HepG2 (cell line): ENCODE data around the gene FGF2. TPM values are rescaled to one million over a fixed set of nuclear protein-coding genes. Genes with fewer than 3 reads are reported as not detected.
A peak's percentile ranks its signal among the peaks of the same experiment; 100 is the strongest.

Source experiments
- ATAC-seq: fragments of 200-7000 bp; cut with Tn5 transposase; 3 replicates; pipeline ENCODE4 v1.9.1; 2020; ENCODE audit warnings: mild to moderate bottlenecking, moderate library complexity
- BruUV-seq: library from RNA; stranded (reverse); fragments of 400-500 nt; replicated peaks from 2 replicates; lab custom pipeline; 2021; lab: Mats Ljungman, UMichigan
- CTCF ChIA-PET: fragments of 300-600 bp; formaldehyde crosslinking; extraction: SDS; loops from one replicate; lab custom pipeline; 2021; ENCODE audit warnings: low total read pairs, inconsistent platforms, low intra/inter-chr PET ratio; lab: Yijun Ruan, JAX
- POLR2A ChIA-PET: fragments of 350-600 bp; sonication (Branson Sonifier 250); formaldehyde crosslinking; loops from one replicate; lab custom pipeline; 2020; ENCODE audit warnings: antibody characterized with exemption, inconsistent platforms; lab: Yijun Ruan, JAX
- DNase-seq: peaks from one replicate; pipeline ENCODE4 v3.0.0-alpha.2; 2015; ENCODE audit warnings: low spot score
- FAIRE-seq: peaks from 3 replicates; lab custom pipeline; 2011; peaks lifted over from hg19 to GRCh38; lab: Jason Lieb, UNC
- H2AFZ ChIP-seq: one replicate; pipeline ENCODE4 v1.6.1; 2011; ENCODE audit warnings: low read length, inconsistent platforms
- H3K27ac ChIP-seq: fragments of 300-600 bp; 3 replicates; pipeline ENCODE4 v1.8.0; 2011; ENCODE audit warnings: mixed run types, mild to moderate bottlenecking, mixed read lengths, low read length, inconsistent platforms; ENCODE audit not compliant: insufficient read depth; ENCODE audit errors: extremely low read length
- H3K27me3 ChIP-seq, 2 experiments: fragments of 200-600 bp in 1 of 2; 2 replicates in 1 of 2; 3 replicates in 1 of 2; pipeline versions ENCODE4 v1.6.0 to v1.8.0; 2011; ENCODE audit warnings: low read length in 2 of 2, mild to moderate bottlenecking in 2 of 2, moderate library complexity in 2 of 2, inconsistent platforms in 1 of 2; ENCODE audit not compliant: insufficient read depth in 2 of 2, control insufficient read depth in 1 of 2
- H3K36me3 ChIP-seq, 2 experiments: fragments of 200-600 bp in 1 of 2; replicated peaks in 1 of 2; 2 replicates in 1 of 2; 3 replicates in 1 of 2; pipeline versions ENCODE4 v1.5.1 to v1.8.0; 2011; ENCODE audit warnings: low read length in 2 of 2, inconsistent platforms in 1 of 2; ENCODE audit not compliant: insufficient read depth in 2 of 2, control insufficient read depth in 1 of 2
- H3K4me1 ChIP-seq: 2 replicates; pipeline ENCODE4 v1.5.1; 2012; ENCODE audit warnings: low read length, inconsistent platforms; ENCODE audit not compliant: insufficient read depth
- H3K4me2 ChIP-seq: 2 replicates; pipeline ENCODE4 v1.6.0; 2011; ENCODE audit warnings: low read depth, low read length, inconsistent platforms
- H3K4me3 ChIP-seq, 3 experiments: fragments of 200-600 bp in 1 of 3; sonication (generic), shearing (Covaris generic) in 1 of 3; replicated peaks in 1 of 3; 2 replicates each; pipeline ENCODE4 v1.5.1; 2011 to 2016; ENCODE audit warnings: low read length in 3 of 3, inconsistent platforms in 2 of 3, low read depth in 2 of 3, mild to moderate bottlenecking in 2 of 3, control low read depth in 1 of 3, mixed read lengths in 1 of 3; ENCODE audit not compliant: insufficient read depth in 1 of 3
- H3K79me2 ChIP-seq: one replicate; pipeline ENCODE4 v1.6.1; 2011; ENCODE audit warnings: low read length, inconsistent platforms; ENCODE audit not compliant: insufficient read depth
- H3K9ac ChIP-seq: 2 replicates; pipeline ENCODE4 v1.6.0; 2011; ENCODE audit warnings: mild to moderate bottlenecking, low read depth, low read length, inconsistent platforms; ENCODE audit not compliant: insufficient read depth
- H3K9me3 ChIP-seq: 2 replicates; pipeline ENCODE4 v1.5.1; 2012; ENCODE audit warnings: mild to moderate bottlenecking, low read length
- H4K20me1 ChIP-seq: 2 replicates; pipeline ENCODE4 v1.6.0; 2011; ENCODE audit warnings: inconsistent platforms, mild to moderate bottlenecking, low read length, moderate library complexity; ENCODE audit not compliant: insufficient read depth
- FLYWCH1 ChIP-seq: sonication (generic); formaldehyde crosslinking; IDR thresholded peaks from 2 replicates; pipeline ENCODE4 v1.8.1; 2023; ENCODE audit warnings: mild to moderate bottlenecking, missing genetic modification reagents
- FOXP4 ChIP-seq: sonication (generic); formaldehyde crosslinking; IDR thresholded peaks from 2 replicates; pipeline ENCODE4 v1.4.0; 2020; ENCODE audit warnings: missing genetic modification reagents
- NCOA5 ChIP-seq: sonication (generic); formaldehyde crosslinking; IDR thresholded peaks from 2 replicates; pipeline ENCODE4 v1.4.0; 2020; ENCODE audit warnings: missing genetic modification reagents
- NFKBIZ ChIP-seq: IDR thresholded peaks from 2 replicates; pipeline ENCODE4 v1.6.1; 2018; ENCODE audit warnings: missing genetic modification reagents, missing compliant biosample characterization
- REPIN1 ChIP-seq: sonication (generic); formaldehyde crosslinking; IDR thresholded peaks from 2 replicates; pipeline ENCODE4 v1.8.0; 2022; ENCODE audit warnings: missing genetic modification reagents, low read depth, mild to moderate bottlenecking, borderline replicate concordance
- SNRNP70 ChIP-seq: fragments of 200-400 bp; formaldehyde crosslinking; IDR thresholded peaks from 2 replicates; pipeline ENCODE4 v1.6.1; 2017; ENCODE audit warnings: mild to moderate bottlenecking, low read depth, low read length, moderate library complexity
- SOX5 ChIP-seq: IDR thresholded peaks from 2 replicates; pipeline ENCODE4 v1.6.1; 2016; ENCODE audit warnings: borderline replicate concordance
- SOX6 ChIP-seq, 2 experiments: fragments of 450-650 bp in 1 of 2; sonication (generic) in 1 of 2; formaldehyde crosslinking in 1 of 2; IDR thresholded peaks; 2 replicates each; pipeline versions ENCODE4 v1.4.0 to v1.6.1; 2017 to 2020; ENCODE audit warnings: antibody characterized with exemption in 1 of 2, mild to moderate bottlenecking in 1 of 2, missing genetic modification reagents in 1 of 2
- TEAD2 ChIP-seq: sonication (generic); formaldehyde crosslinking; IDR thresholded peaks from 2 replicates; pipeline ENCODE4 v1.9.0; 2021; ENCODE audit warnings: missing genetic modification reagents
- ZNF207 ChIP-seq: fragments of 450-650 bp; IDR thresholded peaks from 2 replicates; pipeline ENCODE4 v1.6.1; 2016; ENCODE audit warnings: antibody characterized with exemption, borderline replicate concordance
- ZNF34 ChIP-seq: sonication (generic); formaldehyde crosslinking; IDR thresholded peaks from 2 replicates; pipeline ENCODE4 v1.4.0; 2020; ENCODE audit warnings: mild to moderate bottlenecking, missing genetic modification reagents, borderline replicate concordance
- ZNF414 ChIP-seq: sonication (generic); formaldehyde crosslinking; IDR thresholded peaks from 2 replicates; pipeline ENCODE4 v1.5.0; 2020; ENCODE audit warnings: missing genetic modification reagents
- ZNF761 ChIP-seq: sonication (generic); formaldehyde crosslinking; conservative IDR thresholded peaks from 2 replicates; pipeline ENCODE4 v1.4.0; 2020; ENCODE audit warnings: mild to moderate bottlenecking, missing genetic modification reagents
- ZNF850 ChIP-seq: sonication (generic); formaldehyde crosslinking; conservative IDR thresholded peaks from 2 replicates; pipeline ENCODE4 v1.9.0; 2021; ENCODE audit warnings: mild to moderate bottlenecking, missing genetic modification reagents
- whole genome bisulfite sequencing: methylation state at CpG from one replicate; pipeline ENCODE4 v1.1.6; 2017; ENCODE audit warnings: low lambda C conversion rate; 5-methylcytosine and 5-hydroxymethylcytosine counted together
- in situ Hi-C: cut with HindIII; loops from 2 replicates; pipeline ENCODE4 v1.10.0; 2017; ENCODE audit warnings: low pct_unique_long_range_greater_than_20kb; ENCODE audit not compliant: extremely low pct_ligation_motif_present
- intact Hi-C: fragments of 100-400 bp; cut with micrococcal nuclease; formaldehyde crosslinking; loops from one replicate; pipeline ENCODE4 v1.10.0; 2022; ENCODE audit not compliant: unreplicated experiment
- polyA plus RNA-seq, 8 experiments: library from polyadenylated mRNA; depleted of rRNA in 3 of 8; stranded (reverse) in 7 of 8; unstranded in 1 of 8; fragments of >200 nt; fragmentation: Illumina TruSeq in 4 of 8; extraction: Trizol in 4 of 8; gene quantifications; 2 replicates each; pipeline versions ENCODE4 v1.2.1 to v1.2.3, GENCODE V29; 2011 to 2016; ENCODE audit warnings: low read depth in 4 of 8, missing spikeins in 1 of 8, mixed read lengths in 1 of 8; ENCODE audit not compliant: insufficient read depth in 1 of 8
- total RNA-seq, 5 experiments: library from RNA; depleted of rRNA; stranded (reverse); fragments of >200 nt; fragmentation: Illumina TruSeq; extraction: Trizol; gene quantifications; 2 replicates each; pipeline ENCODE4 v1.2.3, GENCODE V29; 2016; ENCODE audit warnings: low read depth in 1 of 5

FGF2 gene
- total and polyA plus RNA-seq, 2 of the 13 experiments (the other 11 are each of a cell fraction or from before 2014, with no cell fraction given): 0.01 to 0.02 TPM

GRCh38 chr4:122909683-122910082, 83.1 kb downstream of the FGF2 start (continued):
- TF ChIP-seq ZNF34: no peak
- TF ChIP-seq SOX6 (IDR thresholded peaks at IDR 0.05): no peak
- peak; percentile 71; the same call in 1 of the 2 replicates for TF ChIP-seq SOX6 (CRISPR knock-in tag; IDR thresholded peaks at IDR 0.05)
- TF ChIP-seq FOXP4: no peak
- TF ChIP-seq ZNF207: no peak
- no peak for TF ChIP-seq TEAD2 (CRISPR knock-in tag)
- TF ChIP-seq REPIN1 (CRISPR knock-in tag): no peak
- TF ChIP-seq SNRNP70: no peak
- no peak for TF ChIP-seq ZNF761 (CRISPR knock-in tag)
- TF ChIP-seq ZNF414 (CRISPR knock-in tag): no peak
- TF ChIP-seq SOX5 (CRISPR knock-in tag): peak; percentile 81
- no peak for TF ChIP-seq FLYWCH1 (CRISPR knock-in tag)
- no peak for TF ChIP-seq NCOA5

- Histone ChIP-seq H3K9me3 (no peaks in the 10 kb centered on the region), H4K20me1 (no peaks in the 10 kb centered on the region), H3K4me2 (no peak overlapping the region), H3K36me3 (no peaks in the 10 kb centered on the region; a peak in 2 of 5 replicates), H3K27me3 (no peaks in the 10 kb centered on the region), H3K4me3 (no peak overlapping the region), H3K27ac (no peak overlapping the region), H3K9ac (no peak overlapping the region), H3K4me1 (peaks cover 19% of the 10 kb centered on the region), H3K79me2 (no peaks in the 10 kb centered on the region), H2AFZ (no peak overlapping the region)
- ATAC-seq: no peak
- 97% methylated on average over 1 of the region's 1 CpG for whole genome bisulfite sequencing
- CTCF ChIA-PET: no interaction called here
- no TSS peak for BruUV-seq
- FAIRE-seq: no peak
- no peak for DNase-seq
- in situ Hi-C loops: loop anchor here (10.0 kb wide), 1 partner anchor 307 kb away; no protein-coding TSS in a partner anchor
- intact Hi-C loops: loop anchor here (5.0 kb wide), 1 partner anchor 84 kb away; the partner anchor contains the start of gene FGF2
- TF ChIP-seq ZNF850 (no peak), NFKBIZ (CRISPR knock-in tag) (no peak)
- POLR2A ChIA-PET: no interaction called here
Measured at GRCh38 chr4:122911588-122911987, 85.0 kb downstream of the FGF2 start.
